ENCODE data around the gene NUAK1.

Gene NUAK1

DNA sequence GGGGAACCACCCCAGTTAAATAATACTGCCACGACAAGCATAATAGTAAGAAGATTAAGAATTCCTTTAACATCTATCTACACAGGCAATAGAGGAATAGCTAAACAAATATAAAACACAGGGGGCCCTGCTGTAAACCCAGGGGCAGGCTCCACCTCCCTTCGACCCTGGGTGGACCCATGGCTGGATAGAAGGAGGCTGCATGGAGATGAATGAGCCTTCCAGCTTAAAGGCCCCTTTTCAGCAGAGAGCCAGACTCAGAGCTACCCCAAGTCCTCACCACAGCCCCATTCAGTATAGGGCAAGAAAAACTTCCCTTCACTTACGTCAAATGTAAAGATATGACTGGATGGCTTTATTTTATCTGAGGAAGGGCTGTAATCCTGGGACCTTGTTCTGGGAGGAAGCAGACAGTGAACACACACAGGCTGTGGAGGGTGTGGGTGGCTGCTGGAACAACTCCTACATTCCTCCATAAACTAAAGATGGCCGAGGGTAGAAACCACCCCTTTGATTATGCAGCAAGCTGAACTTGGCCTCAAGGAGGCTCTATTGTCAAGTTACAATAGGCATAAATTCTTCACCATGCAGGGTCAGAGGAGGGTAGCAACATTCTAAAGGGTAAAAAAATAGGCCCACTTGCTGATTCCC lies 30.4 kb downstream of the NUAK1 start:
- DNase-seq: no peak

DNA sequence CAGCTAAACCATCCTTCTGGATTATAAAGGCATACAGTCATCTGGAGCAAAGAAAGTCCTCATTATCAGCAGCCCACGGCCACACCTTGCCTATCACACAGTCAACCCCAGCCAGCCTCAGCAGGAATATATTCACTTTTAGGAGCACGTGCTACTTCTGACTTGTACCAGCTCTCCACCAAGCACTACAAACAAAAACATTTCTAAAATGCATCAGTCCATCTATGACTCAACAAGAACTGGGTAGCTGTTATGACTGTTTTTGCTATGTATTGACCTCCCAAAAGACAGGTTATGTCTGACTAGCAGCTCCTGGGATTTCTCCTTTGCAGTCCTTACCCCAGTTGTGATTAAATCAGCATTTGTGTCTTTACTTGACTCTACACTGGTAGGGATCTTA lies 31.2 kb downstream of the NUAK1 start:
- no peak for DNase-seq

DNA sequence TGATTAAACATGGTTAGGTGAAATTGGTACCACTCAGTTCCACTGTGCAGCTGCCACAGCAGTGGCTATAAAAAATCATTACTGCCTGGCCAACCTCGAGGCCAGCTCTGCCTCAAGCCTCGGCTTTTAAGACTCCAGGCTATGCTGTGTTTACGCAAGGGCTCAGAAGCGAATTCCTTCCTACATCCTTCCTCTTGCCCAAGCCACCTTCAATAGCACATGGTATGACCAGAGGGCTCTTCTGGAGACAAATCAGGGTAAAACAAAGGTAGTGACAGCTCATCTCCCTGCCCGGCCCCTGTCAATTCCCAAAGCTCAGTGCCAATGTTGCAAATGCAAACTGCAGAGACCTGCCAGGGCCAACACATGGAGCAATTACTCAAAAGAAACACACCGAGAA lies 31.9 kb downstream of the NUAK1 start:
- peak; percentile 32 for DNase-seq

GRCh38 chr12:106106061-106106566 lies 32.6 kb downstream of the NUAK1 start:
- no peak for DNase-seq

DNA sequence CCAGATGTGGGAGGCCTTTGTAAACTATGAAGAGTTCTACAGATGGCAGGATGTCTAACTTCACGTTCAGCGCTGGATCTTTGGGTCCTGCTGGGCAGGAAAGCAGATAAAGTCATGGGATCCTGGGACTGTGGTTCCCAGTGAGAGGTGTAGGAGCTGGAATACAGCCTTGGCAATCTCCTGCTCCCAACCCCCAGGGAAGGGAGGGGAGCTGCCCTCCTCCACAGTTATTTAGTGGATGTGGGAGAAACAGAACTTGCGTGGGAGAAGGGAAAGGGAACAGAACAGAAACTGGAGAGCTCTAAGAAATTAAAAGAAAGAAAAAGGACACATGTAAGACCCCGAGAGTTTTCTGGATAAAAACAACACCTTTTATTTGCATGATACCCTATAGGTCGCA lies 37.0 kb downstream of the NUAK1 start:
- no peak for DNase-seq

- DNase-seq: no peak
Observed at GRCh38 chr12:106098691-106099200, 40.0 kb downstream of the NUAK1 start.

DNA sequence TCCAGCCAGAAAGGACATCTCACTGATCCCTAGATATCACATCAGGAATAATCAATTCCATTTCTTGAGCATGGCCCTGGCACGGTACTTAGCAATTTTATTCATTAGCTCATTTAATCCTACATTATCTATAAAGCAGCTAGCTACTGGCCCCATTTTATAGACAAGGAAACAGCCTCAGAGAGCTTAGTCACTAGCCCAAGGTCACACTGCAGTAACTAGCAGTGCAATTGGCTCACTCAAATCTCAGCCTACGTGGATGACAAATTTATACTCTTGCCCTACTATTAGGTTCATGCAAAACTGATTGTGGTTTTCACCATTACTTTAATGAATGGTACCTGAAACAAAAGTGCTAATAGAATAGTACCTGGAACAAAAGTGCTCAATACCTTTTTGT lies 41.7 kb downstream of the NUAK1 start:
- no peak for DNase-seq

DNA sequence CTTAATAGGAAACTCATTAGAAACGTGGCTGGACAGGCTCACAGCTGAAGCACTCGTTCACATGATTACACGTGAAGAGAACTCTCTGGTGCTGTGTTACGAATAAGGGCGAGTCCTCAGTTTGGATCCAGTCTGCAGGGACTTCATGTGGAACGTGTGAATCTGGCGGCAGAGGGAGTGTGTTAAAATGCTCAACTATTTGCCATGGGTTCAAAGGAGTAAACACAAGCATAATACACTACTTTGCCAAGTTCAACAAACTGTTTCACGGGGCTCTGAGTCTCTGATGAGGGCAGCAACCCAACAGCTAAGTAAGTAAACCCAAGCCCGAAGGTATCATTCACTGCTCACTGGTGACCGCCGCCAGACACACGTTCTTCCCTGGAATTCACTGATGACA lies 42.4 kb downstream of the NUAK1 start:
- no peak for DNase-seq

DNA sequence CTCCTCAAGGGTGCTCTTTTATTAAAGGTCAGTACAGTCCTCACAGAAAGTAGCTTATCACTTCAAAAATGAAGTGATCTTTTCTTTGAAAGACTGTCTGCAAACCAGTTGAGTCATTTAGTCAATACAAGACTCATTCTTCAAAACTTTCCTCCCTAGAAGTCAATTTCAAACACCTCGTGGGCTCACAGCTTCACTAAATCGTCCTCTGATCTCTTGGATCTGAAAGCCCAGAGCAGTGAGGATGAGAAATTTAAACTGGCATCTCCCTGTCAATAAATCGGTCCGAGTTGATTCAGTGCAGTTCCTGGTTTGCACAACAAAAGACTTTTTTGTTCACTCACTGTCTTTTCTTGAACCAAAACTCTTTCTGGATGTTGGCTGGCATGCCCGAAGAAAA lies 44.5 kb downstream of the NUAK1 start:
- no peak for DNase-seq

DNA sequence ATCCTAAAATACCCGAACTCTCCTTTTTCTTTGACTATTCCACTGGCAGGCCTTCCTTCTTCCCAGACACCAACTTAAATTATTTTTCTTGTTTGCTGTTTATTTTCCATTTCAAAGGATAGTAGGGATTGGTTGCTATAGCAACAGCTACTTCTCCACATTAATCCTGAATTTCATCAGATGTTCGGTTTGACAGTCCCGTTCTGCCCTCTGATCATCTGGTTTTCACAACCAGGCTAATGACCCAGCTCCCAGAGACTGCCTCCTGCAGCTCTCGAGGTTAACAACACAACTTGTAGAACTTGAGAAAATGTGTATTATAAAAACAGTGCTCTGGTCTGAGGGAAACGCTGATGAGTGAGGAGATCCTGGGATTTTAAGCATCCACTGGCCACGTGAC lies 45.5 kb downstream of the NUAK1 start:
- no peak for DNase-seq

DNA sequence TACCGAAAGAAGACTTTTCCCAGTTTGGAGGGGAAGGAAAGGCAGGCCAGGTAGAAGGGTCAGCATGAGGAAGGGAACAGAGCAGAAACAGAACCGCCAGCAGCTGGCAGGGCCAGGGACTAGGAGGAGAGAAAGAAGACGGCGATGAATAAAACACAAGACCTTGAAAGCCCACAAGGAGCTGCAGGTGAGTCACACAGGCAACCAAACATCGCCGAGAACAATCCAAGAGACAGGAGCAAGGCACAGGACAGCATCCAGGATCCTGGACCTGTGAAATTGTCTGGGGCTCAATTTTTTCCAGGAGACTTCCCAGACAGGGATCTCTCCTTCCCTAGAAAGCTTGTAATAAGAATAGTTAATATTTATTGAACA lies 47.3 kb downstream of the NUAK1 start:
- no peak for DNase-seq

DNA sequence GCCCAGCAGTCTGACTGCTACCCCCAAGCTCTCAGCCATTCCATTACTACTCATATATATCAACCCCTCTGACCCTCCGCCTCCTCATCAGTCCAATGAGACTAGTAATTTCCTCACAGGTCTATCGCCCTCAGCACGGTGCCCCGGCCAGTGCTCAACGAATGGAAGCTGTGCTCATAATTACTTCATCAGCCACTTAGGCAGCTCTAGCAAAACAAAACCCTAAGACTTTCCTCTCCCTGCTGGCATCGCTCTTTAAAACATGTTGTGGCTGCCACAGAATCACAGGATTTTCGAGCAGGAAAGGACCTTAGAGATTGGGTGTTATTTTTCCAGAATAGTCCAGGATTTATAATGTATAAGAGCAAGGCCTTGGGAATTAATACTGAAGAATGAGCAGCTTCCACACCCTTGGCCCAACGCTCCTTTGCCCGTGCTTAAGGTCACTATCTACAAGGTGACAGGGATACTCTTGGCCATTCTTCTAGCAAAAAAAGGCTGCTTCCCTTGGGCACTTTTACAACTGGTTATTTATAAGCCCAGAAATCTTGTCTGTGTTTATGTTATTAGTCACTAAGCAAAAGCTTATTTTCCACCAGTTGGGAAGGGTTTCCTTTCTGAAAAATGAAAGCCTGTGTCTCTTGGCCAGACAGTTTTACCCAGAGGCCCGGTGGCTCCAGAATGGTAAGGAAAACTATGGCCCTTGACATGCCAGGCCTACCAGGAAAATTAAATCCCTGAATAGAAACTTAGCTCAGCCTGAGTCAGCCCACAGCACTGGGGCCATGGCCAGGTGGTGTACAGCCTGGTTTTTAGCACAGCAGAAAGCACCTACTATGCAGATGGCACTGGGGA lies 47.9 kb downstream of the NUAK1 start:
- DNase-seq: no peak

DNA sequence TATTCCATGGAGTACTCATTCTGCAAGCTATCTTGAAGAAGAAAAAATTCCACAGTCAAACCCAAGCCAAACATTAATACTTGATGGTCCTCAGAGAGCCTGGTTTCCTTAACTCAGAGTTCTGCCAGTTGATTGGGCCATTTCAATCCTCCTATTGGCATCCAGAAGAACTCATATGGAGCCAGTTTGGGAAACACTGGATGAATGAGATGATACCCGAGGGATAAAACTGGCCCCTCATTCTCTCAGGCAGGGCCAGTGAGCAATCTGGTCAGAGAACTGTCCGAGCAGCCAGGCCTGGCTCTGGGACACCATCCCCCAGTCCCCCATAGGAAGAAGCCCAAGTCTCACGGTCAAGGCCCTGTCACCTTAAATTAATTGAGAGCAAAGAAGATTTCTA lies 48.8 kb downstream of the NUAK1 start:
- DNase-seq: no peak

GRCh38 chr12:106088811-106089485 lies 49.8 kb downstream of the NUAK1 start:
- no peak for DNase-seq

DNA sequence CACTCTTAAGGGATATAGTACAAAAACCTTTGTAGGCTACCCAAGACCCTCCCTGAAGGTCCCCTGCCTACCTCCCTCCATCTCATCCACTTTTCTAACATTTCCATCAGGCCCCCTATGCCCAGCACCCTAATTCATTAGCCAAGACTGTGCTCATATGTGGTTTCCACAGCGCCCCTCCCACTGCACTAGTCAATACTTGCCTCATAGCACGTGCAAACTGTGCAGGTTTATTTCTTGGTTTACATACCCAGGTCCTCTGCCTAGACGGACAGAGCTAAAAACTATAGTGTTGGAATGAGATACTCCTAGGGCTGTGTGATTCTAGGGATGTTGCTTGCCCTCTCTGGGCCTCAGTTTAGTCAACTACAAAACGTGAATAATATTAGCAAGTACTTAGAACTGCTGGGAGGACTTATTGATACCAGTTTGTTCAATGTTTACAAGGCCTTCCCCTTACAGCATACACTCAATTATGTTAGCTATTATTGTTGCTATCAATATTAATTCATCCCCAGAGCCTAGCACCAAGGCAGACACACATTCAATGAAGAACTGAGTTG lies 50.4 kb downstream of the NUAK1 start:
- no peak for DNase-seq

- DNase-seq: no peak
Observed at GRCh38 chr12:106086696-106087095, 52.1 kb downstream of the NUAK1 start.

DNA sequence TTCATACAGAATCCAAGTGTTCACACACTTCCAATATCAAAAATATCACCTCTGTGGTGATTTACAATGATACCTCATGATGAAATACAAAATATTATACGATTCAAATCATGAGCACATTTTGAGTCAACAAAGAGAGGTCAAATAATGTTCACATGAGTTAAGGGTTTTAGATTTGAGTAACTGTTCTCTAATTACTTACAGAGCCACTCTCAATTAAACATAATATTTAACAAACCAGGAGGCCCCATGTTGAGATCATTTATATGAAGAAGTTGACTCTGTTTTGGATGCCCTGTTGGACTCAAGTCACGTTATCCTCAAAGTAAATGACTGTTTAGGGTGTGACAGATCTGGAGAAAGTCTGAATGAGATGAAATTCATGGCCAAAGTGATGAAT lies 53.5 kb downstream of the NUAK1 start:
- no peak for DNase-seq

GRCh38 chr12:106084759-106085158 lies 54.0 kb downstream of the NUAK1 start:
- DNase-seq: no peak

- DNase-seq: no peak
Observed at GRCh38 chr12:106084014-106084671, 54.6 kb downstream of the NUAK1 start.

- DNase-seq: peak; percentile 76
Observed at GRCh38 chr12:106082216-106083175, 56.3 kb downstream of the NUAK1 start.

DNA sequence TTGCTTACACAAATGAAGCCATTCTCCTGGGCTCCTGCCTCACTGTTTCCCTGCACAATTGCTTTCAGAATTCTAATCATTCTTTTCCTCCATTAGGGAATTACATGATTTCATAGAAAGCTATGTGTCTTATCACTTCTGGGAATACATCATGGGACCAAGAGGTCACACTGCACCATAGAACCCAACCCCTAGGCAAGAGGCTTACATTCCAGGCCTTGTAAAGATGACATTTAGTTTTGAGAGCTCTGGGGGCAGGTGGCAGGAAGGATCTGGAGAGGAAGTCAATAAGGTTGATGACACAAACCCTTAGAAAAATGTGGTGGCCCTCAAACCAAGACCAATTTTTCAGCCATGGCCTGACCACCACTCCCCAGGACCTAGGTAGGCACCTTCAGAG lies 57.1 kb downstream of the NUAK1 start:
- DNase-seq: peak; percentile 7

DNA sequence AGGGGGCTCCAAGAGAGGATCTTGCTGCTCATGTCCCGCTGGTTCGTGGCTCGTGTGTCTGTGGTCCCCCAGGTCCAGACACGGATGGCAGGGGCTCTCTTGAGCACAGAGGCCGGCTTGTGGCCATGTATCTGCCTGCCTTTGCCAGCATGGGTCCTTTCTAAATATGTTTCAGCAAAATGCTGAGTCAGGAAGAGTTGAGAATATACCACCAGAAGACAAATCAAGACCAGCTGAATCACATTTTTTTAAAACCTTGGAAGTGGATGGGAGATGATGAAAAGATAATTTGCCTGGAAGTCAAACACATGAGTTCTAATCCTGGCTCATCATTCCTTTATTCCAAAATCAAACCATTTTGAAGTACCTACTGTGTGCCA lies 58.0 kb downstream of the NUAK1 start:
- no peak for DNase-seq

Measured in MV-4-11 (cell line).